ENCODE results near the gene RPA3.
A peak's percentile ranks its signal among the peaks of the same experiment; 100 is the strongest.

The RPA3 gene

DNA sequence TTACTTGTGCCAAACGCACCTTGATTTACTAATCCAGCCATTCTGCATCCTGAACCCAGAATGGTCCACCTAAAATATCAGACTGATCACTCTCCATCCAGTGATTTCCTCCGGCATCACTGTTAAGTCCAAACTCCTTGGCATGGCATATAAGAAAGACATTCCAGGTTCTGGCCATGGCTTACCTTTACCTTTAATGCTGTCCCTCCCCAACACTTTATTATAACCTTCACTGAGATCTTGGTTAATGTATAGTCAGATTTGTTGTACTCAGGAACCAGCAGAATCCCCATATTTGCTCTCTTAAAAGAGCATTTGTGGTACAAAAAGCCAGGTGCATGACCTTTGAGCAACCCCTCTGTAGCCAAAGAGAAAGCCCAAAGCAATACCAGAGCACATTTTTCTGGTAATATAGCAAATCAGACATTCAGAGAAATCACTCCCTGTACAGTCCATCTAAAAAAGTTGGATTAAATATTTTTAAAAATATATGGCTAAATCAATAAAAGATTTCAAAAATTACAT is 67.7 kb downstream of the RPA3 start:
- no peak for DNase-seq

DNA sequence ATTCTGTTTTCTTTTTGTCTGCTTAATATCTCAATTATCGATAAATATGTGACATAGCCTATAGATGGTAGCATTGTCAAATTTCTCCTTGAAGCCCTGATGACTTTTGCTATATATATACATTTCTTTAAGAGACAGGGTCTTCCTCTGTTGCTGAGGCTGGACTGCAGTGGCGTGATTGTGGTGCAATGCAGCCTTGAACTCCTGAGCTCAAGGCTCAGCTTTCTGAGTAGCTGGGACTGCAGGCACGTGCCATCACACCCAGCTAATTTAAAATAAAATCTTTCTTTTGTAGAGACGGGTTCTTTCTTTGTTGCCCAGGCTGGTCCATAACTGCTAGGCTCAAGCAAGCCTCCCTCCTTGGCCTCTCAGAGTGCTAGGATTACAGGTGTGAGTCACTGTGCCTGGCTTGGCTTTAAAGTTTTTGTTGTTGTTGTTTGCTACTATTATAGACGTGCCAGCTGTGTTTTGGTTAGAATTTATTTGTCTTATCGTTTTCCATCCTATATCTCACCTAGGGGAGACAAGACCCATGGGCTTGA is 70.8 kb downstream of the RPA3 start:
- DNase-seq: no peak

DNA sequence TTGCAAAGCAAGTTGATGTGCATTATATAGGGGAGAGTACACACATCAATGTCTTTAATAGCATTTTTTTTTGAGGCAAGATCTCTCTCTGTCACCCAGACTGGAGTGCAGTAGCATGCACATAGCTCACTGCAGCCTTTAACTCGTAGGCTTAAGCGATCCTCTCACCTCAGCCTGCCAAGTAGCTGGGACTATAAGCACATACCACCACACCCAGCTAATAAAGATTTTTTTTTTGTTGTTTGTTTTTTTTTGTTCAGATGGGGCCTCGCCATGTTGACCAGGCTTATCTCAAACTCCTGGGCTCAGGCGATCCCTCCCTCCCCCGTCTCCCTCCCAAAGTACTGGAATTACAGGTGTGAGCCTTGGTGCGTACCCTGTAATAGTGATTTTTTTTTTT is 76.3 kb downstream of the RPA3 start:
- DNase-seq: no peak

DNA sequence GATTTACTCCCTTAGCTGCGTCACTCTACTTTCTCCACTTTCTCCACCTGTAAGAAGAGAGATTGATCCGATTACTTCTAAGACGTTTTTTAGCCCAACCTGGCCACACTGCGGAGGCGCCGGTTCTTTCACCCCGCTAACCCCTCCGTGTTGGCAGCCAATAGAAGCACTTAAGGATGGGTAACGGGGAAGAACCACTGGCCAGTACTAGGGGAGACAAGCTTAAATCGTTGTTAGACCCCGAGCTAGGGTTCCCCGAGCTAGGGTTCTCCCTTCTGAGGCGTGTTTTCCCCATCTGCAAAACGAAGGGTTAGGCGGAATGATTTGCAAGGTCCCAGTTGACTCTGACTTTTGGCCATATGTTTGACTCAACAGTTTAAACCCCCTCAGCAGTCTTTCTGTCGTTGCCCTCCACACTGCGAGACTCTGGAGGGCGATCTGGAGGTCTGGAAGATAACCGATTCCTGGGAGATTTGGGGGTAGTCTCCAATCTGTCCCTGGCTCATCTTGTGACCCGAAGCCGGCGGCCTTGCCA is 77.2 kb downstream of the RPA3 start:
- DNase-seq: no peak

GRCh38 chr7:7640221-7641128 is 77.9 kb downstream of the RPA3 start, which contains the start of gene UMAD1:
UMAD1 (plus strand) TSS chr7:7640752; CDS start chr7:7673372, 32,620 bp downstream.
- DNase-seq: peak; percentile 99

GRCh38 chr7:7639847-7640220 is 78.6 kb downstream of the RPA3 start:
- peak; percentile 82 for DNase-seq

DNA sequence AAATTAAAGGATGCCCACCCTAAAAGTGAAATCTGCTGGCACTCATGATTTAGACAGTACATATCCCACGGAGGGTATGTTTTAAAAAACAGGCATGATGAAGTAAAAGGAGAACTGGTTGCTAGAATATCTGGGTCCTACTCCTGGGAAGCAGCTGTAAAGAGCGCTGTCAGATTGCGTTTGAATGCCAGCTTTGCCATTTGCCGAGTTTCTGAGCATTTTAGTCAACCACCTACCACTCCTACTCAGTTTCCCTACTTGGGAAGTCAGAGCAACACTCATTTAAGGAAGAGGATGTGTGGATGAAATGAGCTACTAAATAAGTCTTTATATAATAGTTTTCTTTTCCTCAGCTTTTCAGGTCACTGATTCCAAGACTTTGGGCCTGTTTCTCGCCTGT is 79.0 kb downstream of the RPA3 start:
- no peak for DNase-seq

- no peak for DNase-seq
Observed at GRCh38 chr7:7630626-7631329, 87.6 kb downstream of the RPA3 start.

- DNase-seq: no peak
Observed at GRCh38 chr7:7628476-7628875, 89.9 kb downstream of the RPA3 start.

DNA sequence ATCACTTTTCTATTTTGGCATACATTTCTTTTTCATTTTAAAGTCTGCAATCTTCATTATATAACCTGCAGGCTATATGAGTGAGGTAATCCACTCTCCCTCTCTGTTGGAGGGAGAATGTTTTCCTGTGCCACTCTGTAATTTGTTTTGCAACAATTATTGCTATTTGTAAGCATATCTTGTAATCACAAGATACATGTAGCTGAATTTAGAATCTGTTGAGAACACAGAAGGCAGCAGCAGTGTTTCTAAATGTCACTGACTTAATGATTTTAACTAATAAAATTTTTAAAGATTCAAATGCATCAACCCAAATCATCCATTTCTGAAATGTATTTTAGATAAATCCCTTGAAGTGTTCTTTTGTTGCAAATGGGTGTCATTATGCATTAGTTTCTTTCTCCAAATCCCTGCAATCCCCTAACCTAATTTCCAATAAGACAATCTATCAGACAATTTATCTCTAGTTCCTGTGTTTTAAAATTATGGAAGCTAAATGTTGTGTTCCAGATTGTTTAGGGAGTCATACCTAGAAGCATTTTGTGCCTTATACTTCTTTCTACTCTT is 97.7 kb downstream of the RPA3 start:
- DNase-seq: no peak

DNA sequence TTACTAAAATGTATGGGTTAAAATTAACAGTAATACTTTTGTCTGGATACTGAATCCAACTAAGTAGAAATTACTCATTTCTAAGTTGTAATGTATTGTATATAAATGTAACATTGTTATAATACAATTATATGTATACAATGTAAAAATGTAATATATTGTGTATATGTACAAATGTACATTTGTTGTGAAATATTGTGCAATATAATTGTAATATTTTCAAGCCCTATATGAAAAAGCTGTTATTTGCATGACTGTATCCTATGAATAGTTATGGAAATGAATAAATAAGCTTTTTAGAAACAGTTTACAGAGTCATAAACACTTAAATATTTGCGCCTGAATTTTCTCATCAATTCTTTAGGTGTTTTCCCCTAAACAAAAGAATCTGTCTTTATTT is 98.2 kb downstream of the RPA3 start:
- no peak for DNase-seq

- no peak for DNase-seq
Observed at GRCh38 chr7:7618410-7618809, 100.0 kb downstream of the RPA3 start.

- DNase-seq: no peak
Observed at GRCh38 chr7:7617550-7617949, 100.9 kb downstream of the RPA3 start.

DNA sequence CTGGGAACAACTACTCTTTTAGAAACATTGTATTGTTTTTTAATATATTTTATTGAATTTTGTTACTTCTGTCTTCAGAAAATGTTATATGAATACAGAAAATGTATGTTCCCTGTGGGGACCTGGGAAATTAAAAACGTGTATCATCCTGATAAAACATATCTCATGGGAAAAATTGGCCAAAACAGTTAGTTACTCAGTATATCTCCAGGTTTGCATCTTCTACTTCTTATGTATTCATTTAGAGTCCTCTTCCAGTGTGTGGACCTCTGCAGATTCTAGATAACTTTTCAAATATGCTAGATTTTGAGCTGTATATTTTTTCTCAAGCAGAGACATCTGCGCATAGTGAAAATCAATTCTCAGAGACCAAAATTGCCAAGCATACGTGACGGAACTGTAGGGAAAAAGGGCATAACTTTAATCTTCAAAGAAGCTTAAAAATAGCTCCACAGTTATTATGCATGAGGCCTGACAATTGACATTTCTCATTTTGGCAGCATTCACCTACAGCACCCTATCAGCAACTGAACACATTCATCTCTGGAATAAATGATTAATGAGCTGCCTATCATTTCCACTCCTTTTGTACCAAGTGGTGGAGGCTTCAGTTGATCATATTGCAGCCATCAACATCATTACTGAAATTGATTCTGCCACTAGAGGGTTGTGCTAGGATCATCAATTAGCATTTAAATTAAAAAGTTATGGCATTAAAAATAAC is 104.2 kb downstream of the RPA3 start:
- no peak for DNase-seq

DNA sequence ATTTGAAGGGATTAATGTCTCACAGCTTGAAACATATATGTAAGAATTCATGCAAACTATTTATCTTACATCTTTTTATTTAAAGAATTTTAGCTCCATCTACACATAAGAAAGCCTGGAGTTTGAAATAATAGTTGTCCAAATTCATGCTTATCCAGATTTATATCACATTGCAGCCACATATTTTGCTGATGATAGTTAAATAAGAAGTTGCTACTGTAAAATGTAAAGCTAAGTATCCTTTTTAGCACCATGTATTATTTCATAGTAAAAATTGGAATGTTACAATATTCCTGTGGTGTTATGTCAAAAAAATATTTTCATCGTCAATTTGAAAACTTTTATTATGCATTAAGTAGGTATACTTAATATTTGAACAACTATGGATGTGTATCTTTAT is 105.2 kb downstream of the RPA3 start:
- DNase-seq: no peak

- no peak for DNase-seq
Observed at GRCh38 chr7:7612519-7612918, 105.9 kb downstream of the RPA3 start.

GRCh38 chr7:7609330-7609729 is 109.1 kb downstream of the RPA3 start:
- DNase-seq: no peak

DNA sequence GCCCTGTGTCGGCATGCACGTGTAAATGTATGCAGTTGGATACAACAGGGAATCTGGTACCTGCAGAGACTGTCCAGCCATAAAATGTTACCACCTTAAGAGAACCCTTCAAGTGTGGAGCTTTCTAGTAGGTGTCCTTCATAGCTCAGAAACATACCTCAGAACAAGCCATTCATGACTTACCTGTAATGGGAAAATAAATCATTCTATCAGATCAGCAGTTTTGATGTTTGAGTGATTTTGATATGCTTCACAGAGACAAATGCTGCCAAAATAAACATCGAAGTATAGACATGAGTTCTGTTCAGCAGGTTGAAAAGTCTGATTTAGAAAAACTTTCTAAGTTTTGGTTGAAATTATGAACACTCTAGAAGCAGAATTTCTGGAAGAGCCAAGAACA is 111.4 kb downstream of the RPA3 start:
- no peak for DNase-seq

- DNase-seq: no peak
Observed at GRCh38 chr7:7596176-7596575, 122.2 kb downstream of the RPA3 start.

DNA sequence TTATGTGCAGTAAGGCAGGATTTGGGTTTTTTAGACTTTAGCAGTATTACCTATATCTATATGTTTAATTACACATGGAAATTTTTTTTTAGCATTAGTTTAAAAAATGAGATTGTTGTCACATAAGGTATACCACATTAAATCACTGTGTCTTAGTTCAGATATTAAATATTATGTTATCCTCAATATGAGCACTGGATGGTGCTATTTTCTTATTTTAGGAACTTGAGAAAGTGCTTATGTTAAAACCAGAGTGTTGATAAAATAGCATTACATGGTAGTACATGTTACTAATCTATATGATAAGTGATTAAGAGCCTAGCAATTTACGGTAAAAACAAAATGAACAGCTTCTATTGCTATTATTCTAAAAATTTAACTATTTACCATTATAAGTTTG is 123.0 kb downstream of the RPA3 start:
- DNase-seq: no peak

Measured in activated effector memory CD4-positive, alpha-beta T cell treated with anti-CD3 and anti-CD28 coated beads, Interleukin-2, amount 50 U/mL, for 16 hours (primary cell).